Left lung (tissue), 10 donors: Measurements from ENCODE around the gene MRC1. TPM values are rescaled to one million over a fixed set of nuclear protein-coding genes. Genes with fewer than 3 reads are reported as not detected.

Experiments
- ATAC-seq: fragments of 200-7000 bp; cut with Tn5 transposase; one replicate; pipeline ENCODE4 v1.9.1; 2020; ENCODE audit warnings: moderate library complexity
- DNase-seq, 4 donors: peaks; one replicate each; pipeline ENCODE4 v3.0.0-alpha.2; 2013 to 2020
- H3K27ac ChIP-seq, 2 donors: fragments of 200-600 bp; sonication (generic) in 1 of 2; one replicate each; pipeline versions ENCODE4 v1.5.0 to v1.8.0; 2020 to 2021
- H3K27me3 ChIP-seq, 2 donors: fragments of 200-600 bp; sonication (generic) in 1 of 2; one replicate each; pipeline versions ENCODE4 v1.5.0 to v1.8.0; 2020 to 2021
- H3K36me3 ChIP-seq, 2 donors: fragments of 200-600 bp; sonication (generic) in 1 of 2; one replicate each; pipeline versions ENCODE4 v1.5.0 to v1.8.0; 2020 to 2021
- H3K4me1 ChIP-seq, 2 donors: fragments of 200-600 bp; one replicate each; pipeline ENCODE4 v1.8.0; 2021
- H3K4me3 ChIP-seq, 2 donors: fragments of 200-600 bp; sonication (generic) in 1 of 2; one replicate each; pipeline versions ENCODE4 v1.5.0 to v1.8.0; 2020 to 2021; ENCODE audit warnings: mild to moderate bottlenecking in 1 of 2
- H3K9me3 ChIP-seq, 2 donors: fragments of 200-600 bp; sonication (generic) in 1 of 2; one replicate each; pipeline versions ENCODE4 v1.5.0 to v1.8.0; 2020 to 2021
- CTCF ChIP-seq, 2 donors: fragments of 200-600 bp; sonication (generic) in 1 of 2; IDR thresholded peaks; one replicate each; pipeline versions ENCODE4 v1.5.0 to v1.8.0; 2021; ENCODE audit warnings: antibody characterized with exemption in 2 of 2
- intact Hi-C, 2 donors: fragments of 100-400 bp; cut with DNase I; formaldehyde crosslinking; loops; one replicate each; pipeline versions ENCODE4 v1.11.2 to v1.14.2; 2022
- polyA plus RNA-seq, 6 donors: library from polyadenylated mRNA; unstranded; fragments of 120-200 nt; gene quantifications; one replicate each; pipeline ENCODE4 v1.2.1, GENCODE V29; 2013; ENCODE audit not compliant: insufficient read length in 6 of 6
- total RNA-seq, 2 donors: library from RNA; stranded (reverse); fragmentation: NEBNext Ultra II Directional; extraction: Animal tissue kit (Norgen Biotek cat#: 25700); gene quantifications; one replicate each; pipeline ENCODE4 v1.2.1, GENCODE V29; 2021
- donor health status: DM: no; HTN: yes; CAD: no.
- donor health status: DM: no; HTN: no; CAD: no.

Gene MRC1
- total and polyA plus RNA-seq, 8 donors = 17.6 to 301 (median 23.7) TPM

DNA sequence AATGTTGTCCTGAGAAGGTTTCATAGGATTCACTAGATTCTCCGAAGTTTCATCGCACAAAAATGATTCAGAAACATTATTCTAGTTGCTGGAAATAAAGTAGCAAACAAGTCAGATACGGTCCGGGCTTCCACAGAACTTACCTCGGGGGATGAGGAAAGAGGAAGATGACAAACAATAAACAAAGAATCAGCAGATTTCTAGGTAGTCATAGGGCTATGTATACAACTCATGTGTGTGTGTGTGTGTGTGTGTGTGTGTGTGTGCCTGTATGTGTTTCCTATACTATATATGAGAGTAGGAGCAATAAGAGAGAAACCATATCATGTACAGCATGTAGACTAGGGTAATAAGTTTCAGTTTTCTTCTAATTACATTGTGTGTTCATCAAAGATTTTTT, 40.7 kb upstream of the MRC1 start:
- Histone ChIP-seq H3K27me3 (no peaks in the 10 kb centered on the region), H3K4me3 (no peak overlapping the region), H3K4me1 (peaks cover 0 to 5% of the 10 kb centered on the region in 2 donors), H3K9me3 (no peaks in the 10 kb centered on the region), H3K36me3 (no peaks in the 10 kb centered on the region), H3K27ac (no peak overlapping the region)
- intact Hi-C loops = no loop called here
- no peak for DNase-seq
- ATAC-seq = peak; percentile 59
- no peak for TF ChIP-seq CTCF (IDR thresholded peaks at IDR 0.05)

DNA sequence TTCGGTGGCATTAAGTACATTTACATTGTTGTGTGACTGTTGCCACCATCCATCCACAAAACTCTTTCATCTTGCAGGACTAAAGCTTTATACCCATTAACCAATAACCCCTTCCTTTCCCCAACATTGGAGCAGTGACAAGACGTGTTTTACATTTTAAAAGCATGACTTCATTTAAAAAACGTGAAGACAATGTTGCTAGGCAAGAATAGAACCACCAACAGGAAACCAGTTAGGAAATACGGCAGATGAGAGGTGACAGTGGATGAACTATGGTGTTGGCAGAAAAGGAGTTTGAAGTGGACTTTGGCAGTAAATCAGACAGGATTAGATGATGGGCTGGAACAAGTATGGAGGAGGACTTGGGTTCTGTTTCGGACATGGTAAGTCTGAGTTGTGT, 40.2 kb upstream of the MRC1 start:
- no peaks in the 10 kb centered on the region for H3K36me3 ChIP-seq
- H3K4me1 ChIP-seq = peaks cover 0 to 5% of the 10 kb centered on the region in 2 donors
- ATAC-seq (no peak), DNase-seq (no peak)
- intact Hi-C loops = no loop called here
- no peaks in the 10 kb centered on the region for H3K27me3 ChIP-seq
- H3K4me3 ChIP-seq = no peak overlapping the region
- no peak for TF ChIP-seq CTCF (IDR thresholded peaks at IDR 0.05)
- no peak overlapping the region for H3K27ac ChIP-seq
- no peaks in the 10 kb centered on the region for H3K9me3 ChIP-seq

- peak overlapping the region; percentile 51 to 53 for H3K27ac ChIP-seq
- H3K9me3 ChIP-seq = no peaks in the 10 kb centered on the region
- no peaks in the 10 kb centered on the region for H3K36me3 ChIP-seq
- ATAC-seq = peak; percentile 29
- no peak for DNase-seq
- no peak for TF ChIP-seq CTCF (IDR thresholded peaks at IDR 0.05)
- no peak overlapping the region for H3K4me3 ChIP-seq
- H3K4me1 ChIP-seq = peaks cover 0 to 5% of the 10 kb centered on the region in 2 donors
- H3K27me3 ChIP-seq = no peaks in the 10 kb centered on the region
- intact Hi-C loops = no loop called here
Observed at GRCh38 chr10:17771017-17771416, 38.1 kb upstream of the MRC1 start.

DNA sequence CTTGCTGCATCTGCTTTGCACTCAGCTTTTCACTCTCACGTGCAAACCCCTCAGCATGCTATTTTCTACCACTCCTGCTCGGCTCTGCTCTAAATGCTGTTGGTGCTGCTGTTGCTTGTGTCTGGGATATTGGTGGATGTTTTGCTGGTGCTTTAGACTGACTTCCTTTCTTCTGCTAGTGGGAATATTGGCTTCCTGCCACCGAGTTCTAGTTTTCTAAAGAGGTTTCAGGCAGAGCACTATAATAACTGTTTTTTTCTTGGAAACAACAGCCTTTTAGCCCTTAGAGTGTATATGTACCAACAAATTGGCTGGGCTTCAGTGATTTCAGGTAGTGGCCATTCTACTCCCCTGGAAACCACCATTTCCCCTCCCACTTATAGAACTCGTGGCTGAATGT, 29.4 kb upstream of the MRC1 start:
- peak in 1 of 4 donors; percentile 48 for DNase-seq
- Histone ChIP-seq H3K27me3 (no peaks in the 10 kb centered on the region), H3K27ac (no peak overlapping the region), H3K4me1 (peaks cover 0 to 13% of the 10 kb centered on the region in 2 donors), H3K36me3 (no peaks in the 10 kb centered on the region), H3K9me3 (no peaks in the 10 kb centered on the region), H3K4me3 (no peak overlapping the region)
- intact Hi-C loops = no loop called here
- no peak for TF ChIP-seq CTCF (IDR thresholded peaks at IDR 0.05)
- ATAC-seq = no peak

GRCh38 chr10:17780727-17781126, 28.4 kb upstream of the MRC1 start:
- no peak for DNase-seq
- no peaks in the 10 kb centered on the region for H3K9me3 ChIP-seq
- TF ChIP-seq CTCF (IDR thresholded peaks at IDR 0.05) = no peak
- no peaks in the 10 kb centered on the region for H3K36me3 ChIP-seq
- no peak overlapping the region for H3K4me3 ChIP-seq
- intact Hi-C loops = no loop called here
- peaks cover 0 to 17% of the 10 kb centered on the region in 2 donors for H3K4me1 ChIP-seq
- H3K27me3 ChIP-seq = no peaks in the 10 kb centered on the region
- no peak for ATAC-seq
- no peak overlapping the region for H3K27ac ChIP-seq
